Caco-2 (cell line): ENCODE measurements around the gene PCDHGA12. TPM values are rescaled to one million over a fixed set of nuclear protein-coding genes. Genes with fewer than 3 reads are reported as not detected.
"Not testable (repeated sequence)": the region's sequence is repeated elsewhere in the genome, so short reads cannot be mapped to it uniquely, and the experiment has no call there.

Experiments
- BruUV-seq: library from RNA; stranded (reverse); fragments of 400-500 nt; replicated peaks from 2 replicates; lab custom pipeline; 2021; lab: Mats Ljungman, UMichigan
- CTCF ChIA-PET: fragments of 300-600 bp; sonication (Branson Sonifier 250); formaldehyde crosslinking; loops from one replicate; lab custom pipeline; 2022; ENCODE audit warnings: antibody characterized with exemption; lab: Charles Lee
- POLR2A ChIA-PET: fragments of 300-600 bp; sonication (Branson Sonifier 250); formaldehyde crosslinking; loops from one replicate; lab custom pipeline; 2022; ENCODE audit warnings: antibody characterized with exemption; lab: Charles Lee
- DNase-seq, 2 experiments: peaks; one replicate each; pipeline versions ENCODE4 v3.0.0 to v3.0.0-alpha.2; 2020 to 2022
- H3K27me3 ChIP-seq: replicated peaks from 2 replicates; pipeline ENCODE4 v1.6.0; 2011; ENCODE audit warnings: low read length; ENCODE audit not compliant: control insufficient read depth, insufficient read depth
- H3K36me3 ChIP-seq: 2 replicates; pipeline ENCODE4 v1.5.1; 2011; ENCODE audit warnings: low read length; ENCODE audit not compliant: control insufficient read depth, insufficient read depth
- H3K4me1 ChIP-seq: fragments of 250-450 bp; sonication (Bioruptor Pico); 2 replicates; pipeline ENCODE4 v1.5.1; 2020; ENCODE audit warnings: mild to moderate bottlenecking
- H3K4me3 ChIP-seq: 2 replicates; pipeline ENCODE4 v1.5.1; 2011; ENCODE audit warnings: low read depth, mild to moderate bottlenecking, control low read depth, low read length
- H3K9me3 ChIP-seq: fragments of 250-450 bp; sonication (Bioruptor Pico); 2 replicates; pipeline ENCODE4 v1.5.1; 2020; ENCODE audit warnings: mild to moderate bottlenecking, moderate library complexity
- H3K27ac Mint-ChIP-seq: one replicate; pipeline ENCODE4 v1.8.0; 2022; ENCODE audit warnings: mixed read lengths; ENCODE audit not compliant: unreplicated experiment
- H3K27me3 Mint-ChIP-seq: one replicate; pipeline ENCODE4 v1.8.0; 2022; ENCODE audit warnings: mixed read lengths; ENCODE audit not compliant: insufficient read depth, unreplicated experiment
- H3K36me3 Mint-ChIP-seq: one replicate; pipeline ENCODE4 v1.8.0; 2022; ENCODE audit warnings: mild to moderate bottlenecking, mixed read lengths; ENCODE audit not compliant: insufficient read depth, unreplicated experiment
- H3K4me1 Mint-ChIP-seq: one replicate; pipeline ENCODE4 v1.8.0; 2022; ENCODE audit warnings: low read depth, mixed read lengths; ENCODE audit not compliant: unreplicated experiment
- H3K4me3 Mint-ChIP-seq: one replicate; pipeline ENCODE4 v1.8.0; 2022; ENCODE audit warnings: mild to moderate bottlenecking, moderate library complexity, mixed read lengths; ENCODE audit not compliant: unreplicated experiment
- H3K9me3 Mint-ChIP-seq: one replicate; pipeline ENCODE4 v1.8.0; 2022; ENCODE audit warnings: mixed read lengths; ENCODE audit not compliant: unreplicated experiment
- intact Hi-C: fragments of 100-400 bp; cut with micrococcal nuclease; formaldehyde crosslinking; loops from one replicate; pipeline ENCODE4 v1.10.0; 2022; ENCODE audit not compliant: unreplicated experiment
- total RNA-seq: library from RNA; stranded (reverse); gene quantifications from 2 replicates; pipeline ENCODE4 v1.2.3, GENCODE V29; 2022
- TF ChIP-seq, protein P1 (sequence below), 2 experiments: fragments of 200-600 bp in 1 of 2; IDR thresholded peaks; 1 replicate in 1 of 2; 2 replicates in 1 of 2; pipeline versions ENCODE4 v1.5.1 to v1.8.0; 2011 to 2022; ENCODE audit warnings: antibody characterized with exemption in 1 of 2, control low read depth in 1 of 2, inconsistent platforms in 1 of 2, low read depth in 1 of 2, low read length in 1 of 2, mild to moderate bottlenecking in 1 of 2, moderate library complexity in 1 of 2; ENCODE audit not compliant: insufficient read depth in 1 of 2, severe bottlenecking in 1 of 2, unreplicated experiment in 1 of 2

The PCDHGA12 gene
- total RNA-seq, 1 experiment from 2014 or later, result 0.52 TPM

DNA sequence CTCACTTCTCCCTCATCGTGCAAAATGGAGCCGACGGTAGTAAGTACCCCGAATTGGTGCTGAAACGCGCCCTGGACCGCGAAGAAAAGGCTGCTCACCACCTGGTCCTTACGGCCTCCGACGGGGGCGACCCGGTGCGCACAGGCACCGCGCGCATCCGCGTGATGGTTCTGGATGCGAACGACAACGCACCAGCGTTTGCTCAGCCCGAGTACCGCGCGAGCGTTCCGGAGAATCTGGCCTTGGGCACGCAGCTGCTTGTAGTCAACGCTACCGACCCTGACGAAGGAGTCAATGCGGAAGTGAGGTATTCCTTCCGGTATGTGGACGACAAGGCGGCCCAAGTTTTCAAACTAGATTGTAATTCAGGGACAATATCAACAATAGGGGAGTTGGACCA is 979 bp downstream of the PCDHGA12 start:
- no peak for DNase-seq
- Histone ChIP-seq H3K4me3 (no peak overlapping the region), H3K36me3 (no peaks in the 10 kb centered on the region), H3K27me3 (no peaks in the 10 kb centered on the region), H3K4me1 (no peaks in the 10 kb centered on the region), H3K9me3 (peaks cover 6% of the 10 kb centered on the region; the same call in 1 of the 2 replicates)
- H3K4me1 Mint-ChIP-seq, result no peaks in the 10 kb centered on the region
- H3K36me3 Mint-ChIP-seq, result peaks cover 7% of the 10 kb centered on the region
- CTCF ChIA-PET, result no interaction called here
- H3K27me3 Mint-ChIP-seq, result no peaks in the 10 kb centered on the region
- POLR2A ChIA-PET, result interaction anchor here (0.7 kb wide), 1 partner anchor 1261 kb away, joined by 3 read pairs; no protein-coding TSS in a partner anchor
- no peak overlapping the region for H3K4me3 Mint-ChIP-seq
- TF ChIP-seq, protein P1, sequence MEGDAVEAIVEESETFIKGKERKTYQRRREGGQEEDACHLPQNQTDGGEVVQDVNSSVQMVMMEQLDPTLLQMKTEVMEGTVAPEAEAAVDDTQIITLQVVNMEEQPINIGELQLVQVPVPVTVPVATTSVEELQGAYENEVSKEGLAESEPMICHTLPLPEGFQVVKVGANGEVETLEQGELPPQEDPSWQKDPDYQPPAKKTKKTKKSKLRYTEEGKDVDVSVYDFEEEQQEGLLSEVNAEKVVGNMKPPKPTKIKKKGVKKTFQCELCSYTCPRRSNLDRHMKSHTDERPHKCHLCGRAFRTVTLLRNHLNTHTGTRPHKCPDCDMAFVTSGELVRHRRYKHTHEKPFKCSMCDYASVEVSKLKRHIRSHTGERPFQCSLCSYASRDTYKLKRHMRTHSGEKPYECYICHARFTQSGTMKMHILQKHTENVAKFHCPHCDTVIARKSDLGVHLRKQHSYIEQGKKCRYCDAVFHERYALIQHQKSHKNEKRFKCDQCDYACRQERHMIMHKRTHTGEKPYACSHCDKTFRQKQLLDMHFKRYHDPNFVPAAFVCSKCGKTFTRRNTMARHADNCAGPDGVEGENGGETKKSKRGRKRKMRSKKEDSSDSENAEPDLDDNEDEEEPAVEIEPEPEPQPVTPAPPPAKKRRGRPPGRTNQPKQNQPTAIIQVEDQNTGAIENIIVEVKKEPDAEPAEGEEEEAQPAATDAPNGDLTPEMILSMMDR (IDR thresholded peaks at IDR 0.05; ENCODE audit: insufficient read depth in 1 of 2, low read depth in 1 of 2, low read length in 1 of 2, severe bottlenecking in 1 of 2, unreplicated experiment in 1 of 2), result no peak
- BruUV-seq, result no TSS peak
- H3K27ac Mint-ChIP-seq, result no peak overlapping the region
- intact Hi-C loops, result no loop called here
- peaks cover 48% of the 10 kb centered on the region for H3K9me3 Mint-ChIP-seq

DNA sequence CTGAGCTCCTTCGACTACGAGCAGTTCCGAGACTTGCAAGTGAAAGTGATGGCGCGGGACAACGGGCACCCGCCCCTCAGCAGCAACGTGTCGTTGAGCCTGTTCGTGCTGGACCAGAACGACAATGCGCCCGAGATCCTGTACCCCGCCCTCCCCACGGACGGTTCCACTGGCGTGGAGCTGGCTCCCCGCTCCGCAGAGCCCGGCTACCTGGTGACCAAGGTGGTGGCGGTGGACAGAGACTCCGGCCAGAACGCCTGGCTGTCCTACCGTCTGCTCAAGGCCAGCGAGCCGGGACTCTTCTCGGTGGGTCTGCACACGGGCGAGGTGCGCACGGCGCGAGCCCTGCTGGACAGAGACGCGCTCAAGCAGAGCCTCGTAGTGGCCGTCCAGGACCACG is 2.0 kb downstream of the PCDHGA12 start:
- DNase-seq, H3K36me3 ChIP-seq, BruUV-seq, POLR2A ChIA-PET, H3K27me3 ChIP-seq, CTCF ChIA-PET, H3K9me3 ChIP-seq, H3K4me1 Mint-ChIP-seq, H3K36me3 Mint-ChIP-seq, H3K4me3 Mint-ChIP-seq, H3K4me3 ChIP-seq, intact Hi-C loops, H3K27me3 Mint-ChIP-seq, H3K27ac Mint-ChIP-seq, H3K4me1 ChIP-seq: not testable (repeated sequence)
- peaks cover 48% of the 10 kb centered on the region for H3K9me3 Mint-ChIP-seq

DNA sequence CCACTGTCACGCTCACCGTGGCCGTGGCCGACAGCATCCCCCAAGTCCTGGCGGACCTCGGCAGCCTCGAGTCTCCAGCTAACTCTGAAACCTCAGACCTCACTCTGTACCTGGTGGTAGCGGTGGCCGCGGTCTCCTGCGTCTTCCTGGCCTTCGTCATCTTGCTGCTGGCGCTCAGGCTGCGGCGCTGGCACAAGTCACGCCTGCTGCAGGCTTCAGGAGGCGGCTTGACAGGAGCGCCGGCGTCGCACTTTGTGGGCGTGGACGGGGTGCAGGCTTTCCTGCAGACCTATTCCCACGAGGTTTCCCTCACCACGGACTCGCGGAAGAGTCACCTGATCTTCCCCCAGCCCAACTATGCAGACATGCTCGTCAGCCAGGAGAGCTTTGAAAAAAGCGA is 2.4 kb downstream of the PCDHGA12 start:
- H3K36me3 ChIP-seq, CTCF ChIA-PET, intact Hi-C loops, H3K36me3 Mint-ChIP-seq, H3K9me3 ChIP-seq, H3K27ac Mint-ChIP-seq, POLR2A ChIA-PET, H3K4me3 Mint-ChIP-seq, DNase-seq, BruUV-seq, H3K27me3 ChIP-seq, H3K4me3 ChIP-seq, H3K4me1 ChIP-seq, H3K4me1 Mint-ChIP-seq, H3K27me3 Mint-ChIP-seq: not testable (repeated sequence)
- H3K9me3 Mint-ChIP-seq, result peaks cover 48% of the 10 kb centered on the region

DNA sequence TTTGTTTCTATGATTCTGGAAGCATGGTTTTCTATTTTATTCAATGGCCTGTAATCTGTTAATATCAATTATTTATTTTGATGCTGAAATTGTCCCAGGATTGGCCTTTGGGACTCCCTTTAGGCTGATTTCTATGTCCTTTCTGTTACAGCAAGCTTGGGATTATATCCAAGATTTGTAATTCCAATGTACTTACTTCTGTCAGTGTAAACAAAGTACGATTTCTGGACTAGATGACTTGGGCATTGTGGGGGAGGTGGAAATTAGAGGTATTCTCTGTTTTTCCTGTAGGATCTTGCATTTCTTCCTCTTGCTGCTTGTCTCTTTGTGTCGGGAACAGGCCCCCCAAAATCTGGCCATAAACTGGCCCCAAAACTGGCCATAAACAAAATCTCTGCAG is 3.7 kb downstream of the PCDHGA12 start:
- 0 out of 2 replicates have a peak, but pooled peaks cover 6% of the 10 kb centered on the region for H3K9me3 ChIP-seq
- H3K27me3 ChIP-seq, result no peaks in the 10 kb centered on the region
- no peaks in the 10 kb centered on the region for H3K36me3 ChIP-seq
- H3K36me3 Mint-ChIP-seq, result peaks cover 7% of the 10 kb centered on the region
- DNase-seq, result no peak
- H3K27ac Mint-ChIP-seq, result no peak overlapping the region
- ChIA-PET CTCF (no interaction called here), POLR2A (no interaction called here)
- TF ChIP-seq, protein P1 (IDR thresholded peaks at IDR 0.05; ENCODE audit: insufficient read depth in 1 of 2, low read depth in 1 of 2, low read length in 1 of 2, severe bottlenecking in 1 of 2, unreplicated experiment in 1 of 2), result no peak
- H3K4me3 Mint-ChIP-seq, result no peak overlapping the region
- intact Hi-C loops, result no loop called here
- BruUV-seq, result no TSS peak
- H3K4me3 ChIP-seq, result no peak overlapping the region
- peaks cover 40% of the 10 kb centered on the region for H3K9me3 Mint-ChIP-seq
- H3K4me1 Mint-ChIP-seq, result no peaks in the 10 kb centered on the region
- no peaks in the 10 kb centered on the region for H3K27me3 Mint-ChIP-seq
- no peaks in the 10 kb centered on the region for H3K4me1 ChIP-seq
